Gastrocnemius medialis (tissue), 4 donors: ENCODE results near the gene NECAP2. TPM values are rescaled to one million over a fixed set of nuclear protein-coding genes. Genes with fewer than 3 reads are reported as not detected.

Experiments
- ATAC-seq, 2 donors: fragments of 150-250 bp; one replicate each; pipeline ENCODE4 v1.9.1; 2016
- DNase-seq, 2 donors: peaks; one replicate each; pipeline ENCODE4 v3.0.0-alpha.2; 2019
- H3K27ac ChIP-seq, 4 donors: fragments of 200-600 bp; sonication (generic); 1 replicate in 1 of 4; 2 replicates in 3 of 4; pipeline ENCODE4 v1.5.1; 2016 to 2018; ENCODE audit warnings: mild to moderate bottlenecking in 2 of 4, moderate library complexity in 1 of 4
- H3K27me3 ChIP-seq, 3 donors: fragments of 200-600 bp; sonication (generic) in 2 of 3; 1 replicate in 1 of 3; 2 replicates in 2 of 3; pipeline versions ENCODE4 v1.5.1 to v1.6.0; 2016 to 2019; ENCODE audit warnings: mild to moderate bottlenecking in 1 of 3, moderate library complexity in 1 of 3
- H3K36me3 ChIP-seq, 2 donors: fragments of 200-600 bp; sonication (generic) in 1 of 2; one replicate each; pipeline ENCODE4 v1.5.1; 2017 to 2018
- H3K4me1 ChIP-seq, 2 donors: fragments of 200-600 bp; sonication (generic) in 1 of 2; one replicate each; pipeline ENCODE4 v1.5.1; 2016 to 2017; ENCODE audit warnings: mild to moderate bottlenecking in 2 of 2
- H3K4me3 ChIP-seq, 4 donors: fragments of 200-600 bp; sonication (generic) in 3 of 4; 1 replicate in 1 of 4; 2 replicates in 3 of 4; pipeline ENCODE4 v1.5.1; 2016 to 2019; ENCODE audit warnings: mild to moderate bottlenecking in 2 of 4
- H3K9me3 ChIP-seq, 3 donors: fragments of 200-600 bp; sonication (generic) in 2 of 3; 1 replicate in 1 of 3; 2 replicates in 2 of 3; pipeline ENCODE4 v1.5.1; 2016 to 2019
- CTCF ChIP-seq, 5 experiments: fragments of 450-650 bp in 3 of 5; fragments of 200-600 bp in 2 of 5; sonication (generic) in 2 of 5; IDR thresholded peaks in 4 of 5; conservative IDR thresholded peaks in 1 of 5; 1 replicate in 4 of 5; 2 replicates in 1 of 5; pipeline ENCODE4 v1.5.1; 2016 to 2019; ENCODE audit warnings: antibody characterized with exemption in 5 of 5, mild to moderate bottlenecking in 3 of 5, moderate library complexity in 3 of 5
- POLR2A ChIP-seq, 2 donors: fragments of 450-650 bp; IDR thresholded peaks; one replicate each; pipeline ENCODE4 v1.6.1; 2017; ENCODE audit warnings: antibody characterized with exemption in 2 of 2, mild to moderate bottlenecking in 2 of 2, moderate library complexity in 2 of 2
- in situ Hi-C, 4 donors: fragments of 200-750 bp; cut with MboI; loops; one replicate each; pipeline versions ENCODE4 v1.15.0 to v1.8.0; 2017; ENCODE audit warnings: low sequenced_read_pairs in 4 of 4
- intact Hi-C: fragments of 100-400 bp; cut with DNase I; formaldehyde crosslinking; loops from one replicate; pipeline ENCODE4 v1.15.1; 2023; ENCODE audit warnings: low total_unique reads
- total RNA-seq, 4 donors: library from RNA; depleted of rRNA; stranded (reverse); fragments of >200 nt; gene quantifications; one replicate each; pipeline versions ENCODE4 v1.1.0 to v1.2.3, GENCODE V29; 2016

NECAP2 gene
- 10 to 100 TPM in 2 of 4 donors, 1 to 10 TPM in 2; 8.9 to 12.6 (median 10.4) TPM for total RNA-seq

GRCh38 chr1:16440470-16441281 is at the start of gene NECAP2:
Gene NECAP2 (plus strand): TSS chr1:16440724. CDS start chr1:16440762, 38 bp downstream.
- H3K36me3 ChIP-seq = peaks cover 0 to 14% of the 10 kb centered on the region in 2 donors
- TF ChIP-seq POLR2A (IDR thresholded peaks at IDR 0.05) (peak in 1 of 2 donors; percentile 42), CTCF (IDR thresholded peaks at IDR 0.05 in 4 of 5, conservative IDR thresholded peaks at IDR 0.05 in 1 of 5) (peak; percentile 63 to 93 (median 88))
- H3K27me3 ChIP-seq = no peaks in the 10 kb centered on the region
- in situ Hi-C loops (no loop called here), intact Hi-C loops (loop anchor here (5.0 kb wide), 2 partner anchors 48 to 57 kb away; no protein-coding TSS in a partner anchor)
- peak; percentile 85 to 86 for DNase-seq
- H3K27ac ChIP-seq = peak within 1 kb of the TSS; percentile 77 to 86 (median 82)
- peak within 1 kb of the TSS; percentile 76 to 99 (median 88) for H3K4me3 ChIP-seq
- peaks cover 8 to 16% of the 10 kb centered on the region in 2 donors for H3K4me1 ChIP-seq
- no peaks in the 10 kb centered on the region for H3K9me3 ChIP-seq
- peak; percentile 96 to 99 for ATAC-seq

GRCh38 chr1:16391411-16391810 is 49.1 kb upstream of the NECAP2 start:
- H3K27ac ChIP-seq = peak overlapping the region; percentile 19 to 61 (median 40)
- intact Hi-C loops (loop anchor here (5.0 kb wide), 1 partner anchor 51 kb away; the partner anchor contains the start of gene NECAP2), in situ Hi-C loops (no loop called here)
- peaks cover 73% of the 10 kb centered on the region in 2 donors for H3K4me1 ChIP-seq
- ATAC-seq (peak in 1 of 2 donors; percentile 27), DNase-seq (no peak)
- H3K27me3 ChIP-seq = no peaks in the 10 kb centered on the region
- H3K36me3 ChIP-seq = peaks cover 0 to 30% of the 10 kb centered on the region in 2 donors
- TF ChIP-seq CTCF (IDR thresholded peaks at IDR 0.05 in 4 of 5, conservative IDR thresholded peaks at IDR 0.05 in 1 of 5) = no peak
- TF ChIP-seq POLR2A (IDR thresholded peaks at IDR 0.05) = no peak
- no peak overlapping the region for H3K4me3 ChIP-seq
- H3K9me3 ChIP-seq = no peaks in the 10 kb centered on the region

GRCh38 chr1:16392740-16393569 is 47.6 kb upstream of the NECAP2 start:
- no peak for ATAC-seq

More at GRCh38 chr1:16392740-16393569, 47.6 kb upstream of the NECAP2 start:
- Histone ChIP-seq H3K4me3 (no peak overlapping the region), H3K9me3 (no peaks in the 10 kb centered on the region), H3K4me1 (peaks cover 64 to 65% of the 10 kb centered on the region in 2 donors), H3K27ac (peak overlapping the region in 3 of 4 donors; percentile 19 to 61 (median 29)), H3K27me3 (no peaks in the 10 kb centered on the region), H3K36me3 (peaks cover 0 to 32% of the 10 kb centered on the region in 2 donors)
- DNase-seq = no peak
- intact Hi-C loops = loop anchor here (5.0 kb wide), 1 partner anchor 49 kb away; the partner anchor contains the start of gene NECAP2
- in situ Hi-C loops = no loop called here
- TF ChIP-seq CTCF (IDR thresholded peaks at IDR 0.05 in 4 of 5, conservative IDR thresholded peaks at IDR 0.05 in 1 of 5) = no peak
- no peak for TF ChIP-seq POLR2A (IDR thresholded peaks at IDR 0.05)
